PC-9 (cell line): ENCODE data around the gene HLA-DOB. TPM values are rescaled to one million over a fixed set of nuclear protein-coding genes. Genes with fewer than 3 reads are reported as not detected.

Source experiments
- BruUV-seq: library from RNA; stranded (reverse); fragments of 400-500 nt; replicated peaks from 2 replicates; lab custom pipeline; 2021; lab: Mats Ljungman, UMichigan
- CTCF ChIA-PET: fragments of 300-600 bp; sonication (Branson Sonifier 250); formaldehyde crosslinking; loops from one replicate; lab custom pipeline; 2022; ENCODE audit warnings: antibody characterized with exemption; lab: Charles Lee
- POLR2A ChIA-PET: fragments of 300-600 bp; sonication (Branson Sonifier 250); formaldehyde crosslinking; loops from one replicate; lab custom pipeline; 2022; ENCODE audit warnings: antibody characterized with exemption; ENCODE audit not compliant: unreplicated experiment; lab: Charles Lee
- DNase-seq, 2 experiments: peaks; one replicate each; pipeline versions ENCODE4 v3.0.0 to v3.0.0-alpha.2; 2015 to 2022; ENCODE audit warnings: mixed read lengths in 1 of 2
- H2AFZ ChIP-seq: fragments of 200-600 bp; sonication (generic); 2 replicates; pipeline ENCODE4 v1.8.1; 2017; ENCODE audit warnings: antibody characterized with exemption
- H3F3A ChIP-seq: fragments of 200-600 bp; sonication (generic); 2 replicates; pipeline ENCODE4 v1.8.1; 2017; ENCODE audit warnings: antibody characterized with exemption, mild to moderate bottlenecking, low read depth; ENCODE audit not compliant: insufficient read depth
- H3K27ac ChIP-seq: fragments of 200-600 bp; sonication (generic); 2 replicates; pipeline ENCODE4 v1.6.1; 2016; ENCODE audit warnings: mixed run types
- H3K27me3 ChIP-seq: fragments of 200-600 bp; sonication (generic); 2 replicates; pipeline ENCODE4 v1.6.1; 2016; ENCODE audit warnings: low read depth, mixed run types; ENCODE audit not compliant: insufficient read depth
- H3K36me3 ChIP-seq: fragments of 200-600 bp; sonication (generic); 2 replicates; pipeline ENCODE4 v1.6.1; 2016; ENCODE audit warnings: low read depth, mixed run types
- H3K4me1 ChIP-seq: fragments of 200-600 bp; sonication (generic); replicated peaks from 2 replicates; pipeline ENCODE4 v1.6.1; 2016; ENCODE audit warnings: mixed run types; ENCODE audit not compliant: insufficient read depth
- H3K4me2 ChIP-seq: fragments of 200-600 bp; sonication (generic); 2 replicates; pipeline ENCODE4 v1.6.1; 2017; ENCODE audit warnings: mixed run types
- H3K4me3 ChIP-seq: fragments of 200-600 bp; sonication (generic); 2 replicates; pipeline ENCODE4 v1.6.1; 2016; ENCODE audit warnings: mixed run types
- H3K79me2 ChIP-seq: fragments of 200-600 bp; sonication (generic); 2 replicates; pipeline ENCODE4 v1.6.1; 2017; ENCODE audit warnings: low read depth, mixed run types
- H3K9me2 ChIP-seq: fragments of 200-600 bp; sonication (generic); 2 replicates; pipeline ENCODE4 v1.8.1; 2017; ENCODE audit warnings: mild to moderate bottlenecking; ENCODE audit not compliant: insufficient read depth
- H3K9me3 ChIP-seq: fragments of 200-600 bp; sonication (generic); 2 replicates; pipeline ENCODE4 v1.8.1; 2016; ENCODE audit warnings: low read depth; ENCODE audit not compliant: insufficient read depth
- H4K20me1 ChIP-seq: fragments of 200-600 bp; sonication (generic); 2 replicates; pipeline ENCODE4 v1.8.1; 2017; ENCODE audit not compliant: insufficient read depth
- EZH2 ChIP-seq: fragments of 200-600 bp; sonication (generic); IDR thresholded peaks from 2 replicates; pipeline ENCODE4 v1.8.0; 2017; ENCODE audit warnings: antibody characterized with exemption, low read depth
- intact Hi-C: fragments of 100-400 bp; cut with micrococcal nuclease; formaldehyde crosslinking; loops from one replicate; pipeline ENCODE4 v1.10.0; 2022; ENCODE audit not compliant: unreplicated experiment
- total RNA-seq: library from RNA; stranded (reverse); gene quantifications from 2 replicates; pipeline ENCODE4 v1.2.3, GENCODE V29; 2021
- TF ChIP-seq, protein P1 (sequence below): fragments of 200-600 bp; sonication (generic); conservative IDR thresholded peaks from 2 replicates; pipeline ENCODE4 v1.6.1; 2017; ENCODE audit warnings: mixed run types, antibody characterized with exemption, mild to moderate bottlenecking, moderate library complexity

HLA-DOB gene
- total RNA-seq, 1 experiment from 2014 or later, result 3.4 TPM

DNA sequence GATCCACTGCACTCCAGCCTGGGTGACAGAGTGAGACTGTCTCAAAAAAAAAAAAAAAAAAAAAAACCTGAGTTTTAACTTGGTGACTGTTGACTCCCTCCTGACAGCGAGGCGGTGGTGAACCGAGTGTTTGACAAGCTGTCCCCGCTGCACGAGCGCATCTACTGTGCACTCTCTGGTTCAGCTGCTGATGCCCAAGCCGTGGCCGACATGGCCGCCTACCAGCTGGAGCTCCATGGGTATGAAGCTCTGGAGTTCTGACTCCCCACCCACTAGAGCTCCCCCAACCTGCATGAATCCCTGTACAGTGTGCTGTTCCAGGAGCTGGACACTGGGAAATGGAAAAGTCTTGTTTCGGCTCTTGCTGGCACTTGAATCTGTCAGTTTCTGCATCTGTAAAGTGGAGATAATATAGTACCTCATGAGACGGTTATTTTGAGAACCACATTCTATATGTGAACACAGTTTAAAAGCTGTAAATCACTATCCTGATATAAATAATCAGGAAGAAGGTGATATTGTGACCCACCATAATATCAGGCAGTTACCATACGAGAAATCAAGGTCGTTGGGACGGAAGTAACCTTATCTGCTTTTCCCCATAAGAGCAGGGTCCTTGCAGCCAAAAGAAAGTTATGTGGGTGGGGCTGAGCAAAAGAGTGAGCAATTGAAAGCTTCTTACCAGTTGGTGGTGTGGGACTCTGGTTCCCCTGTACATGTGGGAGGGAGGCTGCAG is 40.5 kb upstream of the HLA-DOB start:
- Histone ChIP-seq H3F3A (peaks cover 15% of the 10 kb centered on the region; the same call in 1 of the 2 replicates), H3K27me3 (no peaks in the 10 kb centered on the region), H3K4me1 (peaks cover 23% of the 10 kb centered on the region), H3K27ac (no peak overlapping the region), H3K9me3 (no peaks in the 10 kb centered on the region), H3K4me3 (no peak overlapping the region), H3K9me2 (no peaks in the 10 kb centered on the region), H3K79me2 (no peaks in the 10 kb centered on the region), H2AFZ (no peak overlapping the region), H3K4me2 (no peak overlapping the region), H3K36me3 (no peaks in the 10 kb centered on the region), H4K20me1 (no peaks in the 10 kb centered on the region)
- DNase-seq, result no peak
- ChIA-PET POLR2A (no interaction called here), CTCF (interaction anchor here (1.2 kb wide), 1 partner anchor 19 kb away, joined by 5 read pairs; the partner anchor contains the start of gene TAP2)
- TF ChIP-seq, protein P1, sequence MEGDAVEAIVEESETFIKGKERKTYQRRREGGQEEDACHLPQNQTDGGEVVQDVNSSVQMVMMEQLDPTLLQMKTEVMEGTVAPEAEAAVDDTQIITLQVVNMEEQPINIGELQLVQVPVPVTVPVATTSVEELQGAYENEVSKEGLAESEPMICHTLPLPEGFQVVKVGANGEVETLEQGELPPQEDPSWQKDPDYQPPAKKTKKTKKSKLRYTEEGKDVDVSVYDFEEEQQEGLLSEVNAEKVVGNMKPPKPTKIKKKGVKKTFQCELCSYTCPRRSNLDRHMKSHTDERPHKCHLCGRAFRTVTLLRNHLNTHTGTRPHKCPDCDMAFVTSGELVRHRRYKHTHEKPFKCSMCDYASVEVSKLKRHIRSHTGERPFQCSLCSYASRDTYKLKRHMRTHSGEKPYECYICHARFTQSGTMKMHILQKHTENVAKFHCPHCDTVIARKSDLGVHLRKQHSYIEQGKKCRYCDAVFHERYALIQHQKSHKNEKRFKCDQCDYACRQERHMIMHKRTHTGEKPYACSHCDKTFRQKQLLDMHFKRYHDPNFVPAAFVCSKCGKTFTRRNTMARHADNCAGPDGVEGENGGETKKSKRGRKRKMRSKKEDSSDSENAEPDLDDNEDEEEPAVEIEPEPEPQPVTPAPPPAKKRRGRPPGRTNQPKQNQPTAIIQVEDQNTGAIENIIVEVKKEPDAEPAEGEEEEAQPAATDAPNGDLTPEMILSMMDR, result no peak
- TF ChIP-seq EZH2, result no peak
- no TSS peak for BruUV-seq
- intact Hi-C loops, result no loop called here

DNA sequence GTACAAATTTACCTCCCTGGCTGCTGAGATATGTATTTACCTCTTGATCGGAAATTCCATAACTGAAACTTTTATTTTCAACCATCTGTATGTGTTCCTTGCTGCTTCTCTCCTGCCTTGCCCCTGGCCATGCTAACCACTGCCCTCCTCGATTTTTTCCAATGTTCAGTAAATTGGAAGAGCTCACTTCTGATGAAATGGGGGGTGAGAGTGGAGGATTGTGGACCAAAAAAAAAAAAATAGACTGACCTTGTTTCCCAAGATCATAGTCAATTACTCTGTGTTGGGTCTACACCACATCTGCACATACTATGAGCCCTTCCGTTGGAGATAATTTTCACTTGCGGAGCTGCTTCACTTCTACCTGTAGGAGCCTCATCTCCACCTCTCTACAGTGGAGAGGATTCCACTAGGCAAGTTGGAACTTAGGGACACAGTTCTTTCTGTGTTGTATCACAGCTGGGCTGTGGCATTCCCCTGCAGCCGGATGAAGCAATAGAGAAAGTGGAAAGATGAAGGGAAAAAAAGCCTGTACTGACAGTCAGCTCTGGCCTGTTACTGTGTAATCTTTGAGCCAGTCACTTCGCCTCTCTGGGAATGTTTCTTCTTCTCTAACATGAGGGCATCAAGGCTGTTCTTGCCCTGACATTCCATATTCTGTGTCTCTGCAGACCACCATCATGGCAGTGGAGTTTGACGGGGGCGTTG is 38.8 kb upstream of the HLA-DOB start:
- Histone ChIP-seq H3F3A (0 out of 2 replicates have a peak, but pooled peaks cover under 1% of the 10 kb centered on the region), H3K79me2 (no peaks in the 10 kb centered on the region), H3K27ac (no peak overlapping the region), H3K27me3 (no peaks in the 10 kb centered on the region), H3K9me3 (no peaks in the 10 kb centered on the region), H3K4me2 (no peak overlapping the region), H2AFZ (no peak overlapping the region), H3K36me3 (no peaks in the 10 kb centered on the region), H3K4me3 (no peak overlapping the region), H3K4me1 (peaks cover 10% of the 10 kb centered on the region), H4K20me1 (no peaks in the 10 kb centered on the region), H3K9me2 (no peaks in the 10 kb centered on the region)
- DNase-seq, result no peak
- no TSS peak for BruUV-seq
- POLR2A ChIA-PET, result interaction anchor here (0.6 kb wide), 1 partner anchor 660 kb away, joined by 6 read pairs; no protein-coding TSS in a partner anchor
- TF ChIP-seq, protein P1, result no peak
- TF ChIP-seq EZH2, result no peak
- intact Hi-C loops, result no loop called here
- CTCF ChIA-PET, result interaction anchor here (0.6 to 1.5 kb wide), 5 partner anchors 11 to 468 kb away, joined by 3 to 13 read pairs (median 3); partner anchors contain the start of genes PSMB8 and TAP2

DNA sequence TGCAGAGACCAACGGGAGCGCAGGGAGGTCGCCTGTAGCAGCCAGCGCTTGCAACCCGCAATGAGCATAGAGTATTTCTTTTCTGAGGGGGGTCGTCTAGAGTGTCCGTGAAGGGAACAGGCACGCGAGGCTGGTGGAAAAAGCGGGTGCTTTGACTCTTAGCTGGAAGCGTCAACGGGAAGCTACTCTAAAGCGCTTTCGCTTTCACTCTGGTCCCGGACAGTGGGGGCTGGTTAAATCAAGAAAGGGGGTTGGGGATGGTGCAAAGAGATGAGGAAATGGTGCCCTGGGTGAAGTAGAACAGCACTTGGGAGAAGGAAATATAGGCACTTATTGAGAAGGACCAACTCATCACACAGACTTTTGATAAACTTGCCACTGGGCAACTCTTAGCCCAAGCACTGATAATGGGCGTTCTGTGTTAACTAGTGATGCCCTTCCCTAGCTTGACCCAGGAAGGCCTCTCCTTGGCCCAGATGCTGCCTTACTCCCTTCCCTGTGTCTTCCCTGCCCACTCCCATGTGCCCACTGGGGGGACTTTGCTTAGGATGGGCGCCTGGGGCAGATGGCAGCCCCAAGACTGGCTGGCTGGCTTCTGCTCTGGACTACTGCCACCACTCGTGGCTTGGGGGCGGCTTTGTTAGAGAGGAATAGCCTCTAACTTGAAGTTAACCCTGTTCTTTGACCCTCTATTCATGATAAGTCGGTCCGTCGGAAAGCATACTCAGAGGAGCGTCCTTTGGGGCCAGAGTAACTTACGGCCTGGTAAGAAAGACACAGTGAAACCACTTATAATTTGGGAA is 37.8 kb upstream of the HLA-DOB start:
- no peaks in the 10 kb centered on the region for H4K20me1 ChIP-seq
- no peak overlapping the region for H3K27ac ChIP-seq
- H3F3A ChIP-seq, result no peaks in the 10 kb centered on the region
- no peaks in the 10 kb centered on the region for H3K36me3 ChIP-seq
- BruUV-seq, result TSS peak; percentile 33
- H3K9me3 ChIP-seq, result no peaks in the 10 kb centered on the region
- no peaks in the 10 kb centered on the region for H3K9me2 ChIP-seq
- peak overlapping the region; percentile 90 for H2AFZ ChIP-seq
- no peak for TF ChIP-seq EZH2
- TF ChIP-seq, protein P1, result no peak
- DNase-seq, result no peak
- peaks cover 8% of the 10 kb centered on the region for H3K4me1 ChIP-seq
- POLR2A ChIA-PET, result interaction anchor here (0.5 to 0.7 kb wide), 3 partner anchors 10 to 119 kb away, joined by 3 read pairs; partner anchors contain the start of gene TAP2
- H3K4me3 ChIP-seq, result peak overlapping the region; percentile 87
- H3K27me3 ChIP-seq, result no peaks in the 10 kb centered on the region
- peak overlapping the region; percentile 89 for H3K4me2 ChIP-seq
- intact Hi-C loops, result no loop called here
- CTCF ChIA-PET, result interaction anchor here (0.6 to 1.5 kb wide), 4 partner anchors 14 to 467 kb away, joined by 3 to 12 read pairs (median 4); partner anchors contain the start of gene TAP2
- H3K79me2 ChIP-seq, result no peaks in the 10 kb centered on the region
